ENCODE results near the gene IRX4.
"Not testable (repeated sequence)": the region's sequence is repeated elsewhere in the genome, so short reads cannot be mapped to it uniquely, and the experiment has no call there.

The IRX4 gene

DNA sequence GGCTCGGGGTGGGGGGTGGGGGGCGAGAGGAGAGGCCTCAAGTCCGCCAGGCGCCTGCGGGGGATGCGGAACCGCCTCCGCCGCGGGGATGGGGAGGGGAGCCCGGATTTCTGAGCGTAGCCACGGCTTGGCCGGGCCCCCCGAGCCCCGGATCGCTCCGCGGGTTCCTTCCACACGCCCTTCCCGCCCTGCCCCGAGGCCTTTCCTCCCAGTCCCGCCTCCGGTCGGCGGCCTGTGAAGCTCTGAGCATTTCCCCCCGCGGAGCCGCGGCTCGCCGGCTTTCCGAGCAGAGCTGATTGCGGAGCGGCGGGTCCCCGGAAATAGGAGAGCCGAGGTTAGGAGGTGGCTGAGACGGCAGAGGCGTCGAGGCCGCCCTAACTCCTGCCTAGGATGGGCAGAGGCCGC, 6.1 kb downstream of the IRX4 start:
- no peak for DNase-seq

DNA sequence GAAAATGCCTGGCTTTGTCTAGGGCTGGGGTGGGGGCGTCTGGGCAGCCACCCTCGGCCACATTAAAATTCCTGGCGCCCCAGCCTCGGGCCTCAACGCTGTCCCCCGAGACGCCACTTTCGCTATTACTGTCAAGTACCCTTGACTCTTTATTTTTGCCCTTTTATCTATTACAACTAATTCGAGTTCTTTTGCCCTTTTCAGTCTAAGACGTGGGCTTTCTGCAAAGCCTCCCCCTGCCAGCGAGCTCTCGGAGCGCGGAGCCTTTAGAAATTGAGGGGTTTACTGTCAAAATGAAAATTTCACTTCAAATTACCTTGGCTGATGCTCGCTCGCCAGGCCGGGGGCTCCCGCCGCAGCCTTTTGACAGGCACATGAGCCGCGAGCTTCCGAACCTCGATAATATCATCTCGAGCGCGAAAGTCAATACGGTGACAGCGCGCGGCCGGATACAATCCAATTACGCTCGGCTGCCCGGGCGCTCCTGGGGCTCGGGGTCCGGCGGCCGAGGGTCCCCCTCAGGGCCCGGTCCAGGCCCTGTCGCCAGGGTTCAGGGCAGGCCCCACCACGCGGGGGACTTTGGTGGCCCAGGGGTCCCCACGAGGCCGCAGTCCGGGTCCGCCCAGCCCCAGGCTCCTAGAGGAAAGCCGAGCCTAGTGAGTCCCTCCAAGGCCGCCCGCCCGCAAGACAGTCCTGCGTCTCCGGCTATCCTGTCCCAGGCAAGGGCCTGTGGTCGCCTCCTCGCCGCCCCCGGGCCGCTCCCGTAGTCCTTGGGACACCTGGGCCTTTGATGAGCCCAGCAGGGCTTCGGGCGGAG, 6.7 kb downstream of the IRX4 start:
- no peak for DNase-seq

DNA sequence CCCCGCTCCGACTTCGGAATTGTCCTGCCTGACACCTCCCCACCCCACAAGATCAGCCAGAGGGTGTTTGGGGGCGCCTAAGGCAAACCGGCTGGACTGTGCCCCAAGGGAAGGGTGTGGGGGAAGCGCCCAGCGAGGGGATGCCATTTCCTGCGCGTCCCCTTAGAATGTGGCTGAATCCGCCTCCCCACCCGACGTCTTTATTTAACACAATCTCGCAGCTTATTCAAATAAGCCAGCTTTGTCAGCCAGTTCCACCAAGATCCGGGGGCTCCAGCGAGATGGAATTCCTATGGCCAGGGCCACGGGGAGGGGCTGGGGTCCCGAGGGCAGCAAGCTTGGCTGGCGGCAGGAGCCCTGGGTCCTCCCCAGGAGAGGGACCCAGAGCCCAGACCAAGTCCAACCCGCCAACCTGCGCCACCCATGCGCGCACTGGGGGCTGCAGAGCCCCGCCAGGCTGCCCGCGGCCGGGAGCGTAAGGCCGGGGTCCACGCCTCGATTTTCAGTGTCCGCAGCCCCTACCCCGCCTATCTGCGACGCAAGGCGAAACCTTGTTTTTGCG, 7.4 kb downstream of the IRX4 start:
- no peak for DNase-seq

DNA sequence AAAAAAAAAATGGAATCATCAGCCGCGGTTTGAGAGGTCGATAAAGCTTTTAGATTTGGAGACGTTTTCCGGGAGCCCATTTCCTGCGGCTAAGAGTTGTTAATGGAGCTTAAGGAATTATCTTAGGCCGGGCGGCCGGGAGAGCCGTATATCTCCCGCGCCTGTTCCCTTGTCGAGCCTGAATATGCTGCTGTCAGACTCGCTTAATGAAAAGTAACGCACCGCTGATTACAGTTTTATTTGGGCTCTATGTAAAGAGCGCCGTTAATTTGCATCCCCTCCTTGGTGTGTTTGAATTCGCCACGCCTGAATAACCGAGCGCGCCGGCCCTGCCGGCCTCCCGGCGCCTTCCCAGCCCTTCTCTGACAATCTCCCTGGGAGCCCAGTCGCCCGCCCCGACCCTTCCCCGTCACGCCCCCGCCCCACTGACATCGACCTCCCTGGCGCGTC, 7.9 kb downstream of the IRX4 start:
- DNase-seq, result no peak

DNA sequence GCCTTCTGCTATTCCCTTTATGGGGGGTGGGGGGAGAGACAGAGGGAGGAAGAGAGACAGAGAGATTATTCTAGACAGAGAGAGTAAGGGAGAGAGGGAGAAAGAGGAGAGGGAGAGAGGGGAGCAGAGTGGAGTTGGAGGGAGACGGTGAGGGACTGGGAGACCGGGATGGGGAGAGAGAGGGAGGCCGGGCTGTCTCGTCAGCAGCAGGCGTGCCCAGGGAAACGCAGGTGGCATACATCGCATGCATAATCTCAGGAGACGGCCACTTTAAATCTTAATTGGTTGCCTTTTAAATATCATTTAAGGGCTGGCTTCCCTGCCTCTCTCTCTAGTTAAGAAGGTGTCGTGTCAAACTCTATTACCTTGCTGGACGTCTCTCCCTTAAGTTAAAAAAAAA, 8.4 kb downstream of the IRX4 start:
- DNase-seq, result no peak

DNA sequence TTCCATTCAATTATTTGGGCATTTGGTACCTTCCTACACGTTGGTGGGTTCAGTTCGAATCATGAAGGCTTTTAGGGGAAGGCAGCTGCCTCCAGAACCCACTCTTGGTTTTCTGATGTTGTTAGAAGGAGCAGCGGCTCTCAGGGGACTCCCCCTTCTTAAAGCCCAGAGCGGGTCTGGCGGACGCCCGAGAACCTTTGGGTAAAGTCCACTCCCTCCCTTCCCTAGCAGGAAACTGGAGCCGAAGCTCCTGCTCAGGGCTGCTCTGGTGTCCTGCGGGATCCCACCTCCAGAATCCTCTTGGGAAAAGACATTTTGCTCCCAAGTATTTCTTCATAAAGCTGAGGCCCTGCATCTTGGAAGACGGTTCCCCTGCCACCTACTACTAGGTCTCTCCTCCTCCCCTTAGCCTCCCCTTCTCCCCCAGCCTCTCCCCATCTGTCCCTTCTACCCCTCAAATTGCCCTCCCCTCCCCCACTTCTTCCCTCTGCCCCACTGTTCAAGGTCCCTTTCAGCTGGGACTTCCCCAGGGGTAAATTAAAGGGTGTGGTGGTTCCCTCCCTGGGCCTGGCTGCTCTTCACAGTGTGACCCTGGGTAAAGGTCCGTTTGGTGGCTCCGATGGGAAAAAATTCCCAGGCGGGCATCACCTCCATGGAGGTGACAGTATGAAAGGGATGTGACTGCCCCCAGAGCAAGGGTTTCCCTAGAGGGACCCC, 9.3 kb downstream of the IRX4 start:
- no peak for DNase-seq

DNA sequence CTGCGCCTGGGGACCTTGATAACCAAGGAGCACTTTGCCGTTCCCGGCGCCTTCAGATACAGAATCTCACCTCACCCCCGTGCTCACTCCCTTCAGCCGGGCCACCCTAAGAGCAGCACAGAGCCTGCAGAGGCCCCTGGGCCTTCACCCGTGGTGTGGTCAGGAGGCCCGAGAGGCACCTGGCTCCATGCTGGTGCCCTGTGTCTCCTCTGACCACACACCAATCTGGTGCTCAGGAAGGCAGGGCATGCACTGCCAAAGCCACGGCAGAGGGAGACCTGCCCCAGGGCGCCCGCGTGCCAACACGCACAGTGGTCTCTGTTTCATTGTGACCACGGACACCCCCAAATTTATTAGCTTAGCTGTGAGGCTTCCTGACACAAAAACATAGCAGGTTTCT, 11.3 kb downstream of the IRX4 start:
- DNase-seq, result no peak

DNA sequence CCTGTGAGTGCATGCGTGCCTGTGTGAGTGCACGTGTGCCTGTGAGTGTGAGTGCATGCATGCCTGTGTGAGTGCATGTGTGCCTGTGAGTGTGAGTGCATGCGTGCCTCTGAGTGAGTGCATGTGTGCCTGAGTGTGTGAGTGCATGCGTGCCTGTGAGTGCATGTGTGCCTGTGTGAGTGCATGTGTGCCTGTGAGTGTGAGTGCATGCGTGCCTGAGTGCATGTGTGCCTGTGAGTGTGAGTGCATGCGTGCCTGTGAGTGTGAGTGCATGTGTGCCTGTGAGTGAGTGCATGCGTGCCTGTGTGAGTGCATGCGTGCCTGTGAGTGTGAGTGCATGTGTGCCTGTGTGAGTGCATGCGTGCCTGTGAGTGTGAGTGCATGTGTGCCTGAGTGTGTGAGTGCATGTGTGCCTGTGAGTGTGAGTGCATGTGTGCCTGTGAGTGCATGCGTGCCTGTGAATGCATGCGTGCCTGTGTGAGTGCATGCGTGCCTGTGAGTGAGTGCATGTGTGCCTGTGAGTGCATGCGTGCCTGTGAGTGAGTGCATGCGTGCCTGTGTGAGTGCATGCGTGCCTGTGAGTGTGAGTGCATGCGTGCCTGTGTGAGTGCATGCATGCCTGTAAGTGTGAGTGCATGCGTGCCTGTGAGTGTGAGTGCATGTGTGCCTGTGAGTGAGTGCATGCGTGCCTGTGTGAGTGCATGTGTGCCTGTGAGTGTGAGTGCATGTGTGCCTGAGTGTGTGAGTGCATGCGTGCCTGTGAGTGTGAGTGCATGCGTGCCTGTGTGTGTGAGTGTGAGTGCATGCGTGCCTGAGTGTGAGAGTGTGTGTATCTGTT, 12.1 kb downstream of the IRX4 start:
- DNase-seq, result not testable (repeated sequence)

DNA sequence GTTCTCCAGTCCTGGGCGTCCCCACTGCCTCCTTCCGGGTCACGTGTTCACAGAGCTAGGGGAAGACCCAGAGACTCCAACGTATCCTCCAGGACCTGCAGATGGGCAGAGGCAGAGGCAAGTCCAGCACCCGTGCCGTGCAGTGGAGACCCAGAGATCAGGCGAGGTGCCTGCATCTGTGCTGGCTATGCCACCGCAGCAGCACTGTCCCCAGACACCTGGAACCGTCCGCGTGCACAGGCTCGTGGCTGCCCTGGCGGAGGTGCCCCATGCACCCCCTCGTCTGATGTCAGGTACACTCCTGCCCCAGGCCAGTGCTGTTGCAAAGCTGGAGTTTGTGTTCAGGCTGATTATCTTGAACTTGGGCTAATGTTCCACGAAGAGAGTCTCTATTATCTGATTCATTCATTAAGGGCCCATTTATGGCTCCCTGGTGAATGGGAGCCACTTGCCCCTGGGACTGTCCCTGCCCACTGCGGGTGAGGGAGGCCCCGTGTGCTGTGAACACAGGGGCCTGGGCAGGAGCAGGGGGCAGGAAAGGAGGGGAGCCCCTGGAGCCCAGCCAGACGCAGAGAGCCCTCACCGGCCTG, 13.7 kb downstream of the IRX4 start:
- no peak for DNase-seq

DNA sequence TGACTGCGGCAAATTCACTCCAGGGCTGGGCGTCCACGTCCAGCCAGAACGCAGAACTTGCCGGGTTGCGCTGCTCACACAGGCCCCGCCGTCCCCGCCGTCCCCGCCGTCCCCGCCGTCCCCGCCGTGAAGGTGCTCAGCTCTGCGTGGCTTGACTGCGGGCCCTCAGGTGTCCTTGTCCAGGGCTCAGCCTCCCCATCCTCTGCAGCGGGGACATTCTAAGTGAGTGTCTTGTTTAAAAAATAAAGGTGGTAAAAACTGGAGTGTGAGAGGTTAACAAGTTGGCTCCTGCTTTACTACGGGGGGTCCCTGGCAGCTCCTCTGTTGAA, 14.9 kb downstream of the IRX4 start:
- DNase-seq, result no peak

DNA sequence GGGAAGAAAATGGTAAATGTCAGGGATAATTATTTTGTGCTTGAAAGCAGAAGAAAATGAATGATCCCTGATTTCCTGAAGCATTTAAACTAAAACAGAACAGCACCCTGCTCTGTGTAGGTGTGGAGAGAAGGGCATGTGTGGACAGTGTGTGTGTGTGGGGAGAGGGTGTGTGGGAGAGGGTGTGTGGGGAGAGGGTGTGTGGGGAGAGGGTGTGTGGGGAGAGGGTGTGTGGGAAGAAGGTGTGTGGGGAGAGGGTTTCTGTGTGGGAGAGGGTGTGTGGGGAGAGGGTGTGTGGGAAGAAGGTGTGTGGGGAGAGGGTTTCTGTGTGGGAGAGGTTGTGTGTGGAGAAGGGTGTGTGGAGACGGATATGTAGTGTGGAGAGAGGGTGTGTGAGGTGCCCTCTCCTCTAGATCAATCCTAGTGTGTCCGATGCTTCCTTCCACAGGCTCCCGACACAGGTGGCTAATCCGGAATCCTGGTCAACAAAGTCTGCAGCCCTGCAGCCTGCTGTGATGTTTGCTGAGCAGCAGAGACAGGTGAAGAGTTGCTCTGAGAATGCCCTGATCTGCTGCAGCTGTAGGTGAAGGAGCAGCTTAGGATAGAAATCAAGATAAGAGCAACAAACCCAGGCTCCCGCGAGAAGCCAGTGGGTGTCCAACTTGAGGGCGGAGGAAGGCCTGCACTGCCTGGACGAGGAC, 15.5 kb downstream of the IRX4 start:
- no peak for DNase-seq

DNA sequence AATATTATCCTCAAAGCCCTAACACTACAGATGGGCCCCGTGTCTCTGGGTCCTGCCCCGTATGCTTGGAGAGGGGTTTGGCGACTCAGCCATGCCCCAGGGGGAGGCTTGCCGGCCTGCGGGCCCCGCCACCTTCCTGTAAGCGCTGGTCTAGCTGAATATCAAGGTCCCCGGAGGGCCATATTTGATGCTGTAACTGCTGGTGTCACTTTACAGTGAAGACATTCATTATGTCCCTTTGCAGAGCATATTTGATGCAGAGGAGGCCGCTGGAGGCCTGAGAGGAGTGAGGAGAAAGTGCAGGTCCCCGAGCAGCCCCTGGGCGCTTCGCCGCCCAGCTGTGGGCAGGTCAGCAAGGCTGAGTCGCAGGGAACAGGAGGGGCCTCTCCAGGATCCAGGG, 16.8 kb downstream of the IRX4 start:
- no peak for DNase-seq

DNA sequence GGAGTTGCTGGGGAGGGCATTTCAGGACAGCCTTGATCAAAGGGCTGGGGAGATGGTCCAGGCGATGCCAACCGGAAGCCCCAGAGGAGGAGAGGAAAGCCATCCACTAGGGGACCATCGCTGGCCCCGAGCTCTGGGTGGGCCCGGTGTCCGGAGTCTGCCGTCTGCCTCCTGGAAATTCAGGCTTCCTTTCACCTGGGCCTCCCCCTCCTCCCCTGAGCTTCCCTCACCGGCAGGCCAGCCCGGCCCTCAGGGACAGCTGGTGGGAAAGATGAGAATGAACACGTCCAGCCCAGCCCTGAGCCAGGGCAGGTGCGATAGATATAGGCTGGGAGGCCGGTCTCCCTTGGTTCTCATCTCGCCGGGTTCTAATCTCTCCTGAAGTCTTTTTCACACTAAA, 17.2 kb downstream of the IRX4 start:
- no peak for DNase-seq

DNA sequence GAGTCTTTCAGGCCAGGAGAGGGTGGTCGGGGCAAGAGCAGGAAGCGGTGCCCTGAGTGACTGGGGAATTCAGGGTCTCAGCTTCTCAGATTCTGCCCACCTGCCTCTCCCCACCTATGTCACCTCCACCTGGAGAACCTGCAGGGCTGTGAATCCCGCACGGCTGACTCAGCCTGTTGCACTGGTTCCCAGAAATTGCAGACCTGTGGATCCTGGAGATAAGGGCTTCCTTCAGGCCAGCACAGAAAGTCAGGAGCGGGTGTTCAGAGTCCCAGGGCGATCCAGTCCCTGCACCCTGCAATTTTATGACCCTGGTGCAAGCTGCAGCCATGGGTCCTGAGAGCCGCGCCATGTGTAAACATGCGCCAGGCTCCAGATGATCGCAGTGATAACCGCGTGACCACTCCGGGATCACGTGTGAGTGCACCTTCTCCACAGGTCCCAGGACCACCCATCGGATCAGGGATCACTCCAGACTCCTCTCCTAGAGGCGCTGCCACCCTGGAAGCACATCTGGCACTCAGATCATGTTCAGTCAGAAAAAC, 17.8 kb downstream of the IRX4 start:
- DNase-seq, result no peak

DNA sequence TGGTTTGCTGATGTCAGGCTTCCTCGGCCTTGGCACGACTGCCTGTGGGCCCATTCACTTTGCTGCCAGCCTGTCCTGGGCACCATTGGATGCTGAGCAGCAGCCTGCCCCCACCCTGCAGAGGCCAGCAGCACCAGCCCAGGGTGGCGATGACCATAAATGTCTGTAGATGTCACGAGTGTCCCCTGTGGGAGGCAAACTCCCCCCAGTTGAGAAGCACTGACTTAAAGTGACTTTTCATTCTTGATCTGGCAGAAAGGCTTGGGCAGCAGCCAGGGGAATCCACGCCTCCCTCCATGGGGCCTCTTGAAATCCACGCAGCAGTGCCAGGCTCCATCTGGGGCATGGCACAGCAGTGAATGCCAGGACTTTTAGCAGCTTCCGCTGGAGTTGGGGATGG, 21.8 kb downstream of the IRX4 start:
- no peak for DNase-seq

DNA sequence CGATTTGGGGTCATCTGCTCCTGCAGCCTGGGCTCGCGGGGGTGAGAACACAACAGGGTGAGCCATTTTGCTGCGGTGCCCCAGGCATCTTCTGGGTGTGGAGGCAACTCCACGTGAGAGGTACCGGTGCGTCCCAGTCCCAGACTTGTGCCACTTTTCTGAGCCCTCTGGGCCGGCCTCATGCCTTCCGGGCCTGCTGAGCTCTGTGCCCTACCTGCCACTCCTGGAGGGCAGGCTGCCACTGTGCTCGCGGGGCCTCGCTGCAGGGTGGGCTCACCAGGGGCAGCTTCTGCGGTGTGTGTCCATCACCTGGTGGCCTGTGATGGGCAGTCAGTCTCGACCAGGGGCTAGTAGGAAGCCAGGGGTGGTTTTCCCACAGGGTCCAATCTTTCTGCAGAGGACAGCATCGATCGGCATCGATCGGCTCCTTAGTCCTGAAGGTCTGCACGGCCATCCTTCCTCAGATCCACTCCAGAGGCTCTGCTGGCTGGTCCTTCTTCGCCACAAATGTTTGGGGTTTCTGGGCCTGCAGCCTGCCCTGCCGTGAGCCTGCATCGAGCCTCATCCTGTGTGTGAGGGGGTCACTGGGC, 22.6 kb downstream of the IRX4 start:
- DNase-seq, result no peak

DNA sequence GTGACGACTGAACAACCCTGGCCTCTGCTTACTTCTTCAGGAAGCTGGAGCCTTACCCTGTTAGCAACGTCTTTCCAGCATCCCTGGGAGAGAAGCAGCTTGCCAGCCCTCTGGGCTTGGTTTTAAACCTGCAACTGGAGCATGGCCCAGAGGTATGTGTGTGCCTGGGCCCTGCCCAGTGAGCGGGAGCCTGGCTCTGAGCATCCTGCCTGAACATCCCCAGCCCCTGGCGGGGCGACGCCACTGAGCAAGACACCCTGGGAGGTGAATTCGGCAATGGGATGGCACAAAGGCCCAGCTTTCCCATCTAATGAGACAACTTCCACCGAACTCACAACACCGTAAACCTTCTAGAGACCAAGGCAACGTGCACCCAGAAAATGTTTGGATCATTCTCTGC, 23.6 kb downstream of the IRX4 start:
- no peak for DNase-seq

DNA sequence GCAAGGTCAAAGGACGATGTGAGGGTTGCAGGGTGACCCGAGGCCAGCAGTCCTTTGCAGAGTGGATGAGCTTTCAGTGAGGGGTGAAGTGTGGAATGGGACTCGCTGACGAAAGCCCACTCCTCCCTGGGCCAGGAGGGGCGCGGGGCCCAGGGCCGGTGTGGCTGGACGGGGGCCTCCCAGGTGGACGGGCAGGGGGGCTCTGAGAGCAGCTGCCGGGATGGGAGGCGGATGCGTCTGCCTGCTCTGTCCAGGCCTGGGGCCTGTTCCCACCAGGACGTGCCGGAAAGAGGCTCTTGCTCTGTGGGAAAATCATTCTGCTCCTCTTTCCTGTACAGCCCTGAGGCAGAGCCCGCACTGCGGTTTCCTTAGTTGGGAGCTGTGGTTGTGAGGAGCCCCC, 24.3 kb downstream of the IRX4 start:
- DNase-seq, result no peak

DNA sequence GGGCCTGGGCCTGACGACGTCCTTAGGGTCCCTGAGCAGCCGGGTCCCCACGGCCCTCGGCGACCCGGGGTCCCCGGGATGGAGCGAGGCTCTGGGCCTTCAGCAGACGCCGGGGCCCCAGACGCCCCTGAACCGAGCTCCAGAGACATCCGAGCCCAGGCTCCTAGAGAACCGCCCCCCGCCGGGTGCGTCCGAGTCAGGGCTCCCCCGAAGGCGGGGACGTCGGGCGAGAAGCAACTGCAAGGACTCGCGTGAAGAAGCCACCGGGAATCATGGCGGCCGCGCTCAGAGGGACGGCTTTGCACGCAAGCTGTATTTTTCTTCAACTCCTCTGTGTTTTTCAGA, 25.5 kb downstream of the IRX4 start:
- DNase-seq, result no peak

DNA sequence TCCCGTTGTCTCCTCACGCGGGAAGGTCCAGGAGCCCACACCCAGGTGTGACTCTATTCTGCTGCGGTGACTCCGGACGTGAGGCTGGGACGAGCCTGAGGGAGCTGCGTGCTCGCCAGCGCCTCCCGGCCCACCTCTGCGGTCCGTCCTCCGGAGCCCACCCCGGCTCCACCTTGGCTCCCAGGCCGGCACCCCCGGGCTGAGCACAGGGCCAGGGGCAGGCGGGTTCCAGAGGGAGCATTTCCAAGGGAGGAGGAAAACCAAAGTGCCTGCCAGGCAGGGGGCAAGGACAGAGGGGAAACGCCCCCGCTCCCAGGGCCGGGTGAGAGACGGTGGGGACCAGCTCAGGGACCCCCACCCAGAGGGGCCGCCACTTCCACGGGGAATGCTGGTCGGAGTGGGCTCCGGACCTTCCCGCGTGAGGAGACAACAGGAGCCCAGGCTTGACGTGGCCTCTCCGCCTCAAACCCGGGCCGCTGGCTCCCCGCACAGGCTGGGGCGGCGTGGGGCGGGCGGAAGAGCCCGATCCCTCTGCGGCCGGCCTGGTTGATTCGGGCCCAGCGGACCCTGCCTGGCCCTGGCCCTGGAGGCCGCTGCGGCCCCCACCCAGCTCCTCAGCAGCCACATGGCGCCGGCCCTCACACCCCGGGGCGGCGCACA, 26.0 kb downstream of the IRX4 start:
- no peak for DNase-seq

DNA sequence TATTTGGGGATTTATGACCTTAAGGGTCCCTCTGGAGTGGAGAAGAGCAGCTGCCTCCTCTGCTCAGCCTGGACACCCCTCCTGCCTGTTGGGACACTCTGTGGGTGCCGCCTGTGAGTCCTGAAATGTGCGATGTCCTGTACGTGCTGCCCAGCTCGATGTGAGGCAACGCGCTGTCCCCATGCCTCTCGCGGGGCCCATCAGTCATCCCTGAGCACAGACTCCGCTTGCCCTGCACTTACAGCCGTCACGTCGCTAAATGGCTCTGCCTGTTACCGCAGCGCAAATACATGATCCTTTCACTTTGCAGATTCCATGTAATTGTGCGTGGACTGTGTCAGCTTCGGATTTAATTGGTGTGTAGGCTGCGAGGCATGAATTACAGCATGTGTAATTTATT, 27.1 kb downstream of the IRX4 start:
- no peak for DNase-seq
